ENCODE results near the gene UVSSA. TPM values are rescaled to one million over a fixed set of nuclear protein-coding genes. Genes with fewer than 3 reads are reported as not detected.

The UVSSA gene
- polyA plus RNA-seq, 1 donor from 2014 or later = 13.3 TPM

DNA sequence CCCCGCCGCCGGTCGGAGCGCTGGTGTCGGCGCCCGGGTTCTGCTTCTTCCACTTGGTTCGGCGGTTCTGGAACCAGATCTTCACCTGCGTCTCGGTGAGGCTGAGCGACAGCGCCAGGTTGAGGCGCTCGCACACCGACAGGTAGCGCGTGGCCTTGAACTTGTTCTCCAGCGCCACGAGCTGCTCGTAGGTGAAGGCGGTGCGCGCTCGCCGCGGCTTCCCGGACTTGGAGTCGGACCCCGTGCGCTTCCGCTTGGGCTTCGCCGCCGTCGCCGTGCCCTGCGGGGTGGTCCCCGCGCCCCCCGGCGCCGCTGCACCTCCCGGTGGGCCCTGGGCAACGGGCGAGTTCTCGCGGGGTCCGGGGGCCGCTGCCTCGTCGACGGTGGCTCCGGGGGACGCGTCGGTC is 56.2 kb downstream of the UVSSA start:
- H4K20me1 ChIP-seq (ENCODE audit: insufficient read depth) = no peaks in the 10 kb centered on the region
- TF ChIP-seq RAD21 (conservative IDR thresholded peaks at IDR 0.05) (no peak), POLR2AphosphoS5 (IDR thresholded peaks at IDR 0.05) (no peak), SMC3 (conservative IDR thresholded peaks at IDR 0.05; ENCODE audit: poor library complexity) (no peak), TAF1 (IDR thresholded peaks at IDR 0.05; ENCODE audit: low read depth) (no peak), EZH2 (IDR thresholded peaks at IDR 0.05; ENCODE audit: borderline replicate concordance, insufficient read depth, low read length, poor library complexity, severe bottlenecking) (no peak), MXI1 (conservative IDR thresholded peaks at IDR 0.05; ENCODE audit: poor library complexity, severe bottlenecking) (no peak), EP300 (conservative IDR thresholded peaks at IDR 0.05; ENCODE audit: poor library complexity, severe bottlenecking) (no peak)
- TF ChIP-seq, protein P1, sequence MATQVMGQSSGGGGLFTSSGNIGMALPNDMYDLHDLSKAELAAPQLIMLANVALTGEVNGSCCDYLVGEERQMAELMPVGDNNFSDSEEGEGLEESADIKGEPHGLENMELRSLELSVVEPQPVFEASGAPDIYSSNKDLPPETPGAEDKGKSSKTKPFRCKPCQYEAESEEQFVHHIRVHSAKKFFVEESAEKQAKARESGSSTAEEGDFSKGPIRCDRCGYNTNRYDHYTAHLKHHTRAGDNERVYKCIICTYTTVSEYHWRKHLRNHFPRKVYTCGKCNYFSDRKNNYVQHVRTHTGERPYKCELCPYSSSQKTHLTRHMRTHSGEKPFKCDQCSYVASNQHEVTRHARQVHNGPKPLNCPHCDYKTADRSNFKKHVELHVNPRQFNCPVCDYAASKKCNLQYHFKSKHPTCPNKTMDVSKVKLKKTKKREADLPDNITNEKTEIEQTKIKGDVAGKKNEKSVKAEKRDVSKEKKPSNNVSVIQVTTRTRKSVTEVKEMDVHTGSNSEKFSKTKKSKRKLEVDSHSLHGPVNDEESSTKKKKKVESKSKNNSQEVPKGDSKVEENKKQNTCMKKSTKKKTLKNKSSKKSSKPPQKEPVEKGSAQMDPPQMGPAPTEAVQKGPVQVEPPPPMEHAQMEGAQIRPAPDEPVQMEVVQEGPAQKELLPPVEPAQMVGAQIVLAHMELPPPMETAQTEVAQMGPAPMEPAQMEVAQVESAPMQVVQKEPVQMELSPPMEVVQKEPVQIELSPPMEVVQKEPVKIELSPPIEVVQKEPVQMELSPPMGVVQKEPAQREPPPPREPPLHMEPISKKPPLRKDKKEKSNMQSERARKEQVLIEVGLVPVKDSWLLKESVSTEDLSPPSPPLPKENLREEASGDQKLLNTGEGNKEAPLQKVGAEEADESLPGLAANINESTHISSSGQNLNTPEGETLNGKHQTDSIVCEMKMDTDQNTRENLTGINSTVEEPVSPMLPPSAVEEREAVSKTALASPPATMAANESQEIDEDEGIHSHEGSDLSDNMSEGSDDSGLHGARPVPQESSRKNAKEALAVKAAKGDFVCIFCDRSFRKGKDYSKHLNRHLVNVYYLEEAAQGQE (IDR thresholded peaks at IDR 0.05; ENCODE audit: borderline replicate concordance) = no peak
- TF ChIP-seq, protein P2, sequence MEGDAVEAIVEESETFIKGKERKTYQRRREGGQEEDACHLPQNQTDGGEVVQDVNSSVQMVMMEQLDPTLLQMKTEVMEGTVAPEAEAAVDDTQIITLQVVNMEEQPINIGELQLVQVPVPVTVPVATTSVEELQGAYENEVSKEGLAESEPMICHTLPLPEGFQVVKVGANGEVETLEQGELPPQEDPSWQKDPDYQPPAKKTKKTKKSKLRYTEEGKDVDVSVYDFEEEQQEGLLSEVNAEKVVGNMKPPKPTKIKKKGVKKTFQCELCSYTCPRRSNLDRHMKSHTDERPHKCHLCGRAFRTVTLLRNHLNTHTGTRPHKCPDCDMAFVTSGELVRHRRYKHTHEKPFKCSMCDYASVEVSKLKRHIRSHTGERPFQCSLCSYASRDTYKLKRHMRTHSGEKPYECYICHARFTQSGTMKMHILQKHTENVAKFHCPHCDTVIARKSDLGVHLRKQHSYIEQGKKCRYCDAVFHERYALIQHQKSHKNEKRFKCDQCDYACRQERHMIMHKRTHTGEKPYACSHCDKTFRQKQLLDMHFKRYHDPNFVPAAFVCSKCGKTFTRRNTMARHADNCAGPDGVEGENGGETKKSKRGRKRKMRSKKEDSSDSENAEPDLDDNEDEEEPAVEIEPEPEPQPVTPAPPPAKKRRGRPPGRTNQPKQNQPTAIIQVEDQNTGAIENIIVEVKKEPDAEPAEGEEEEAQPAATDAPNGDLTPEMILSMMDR (IDR thresholded peaks at IDR 0.05; ENCODE audit: poor library complexity, severe bottlenecking) = no peak

DNA sequence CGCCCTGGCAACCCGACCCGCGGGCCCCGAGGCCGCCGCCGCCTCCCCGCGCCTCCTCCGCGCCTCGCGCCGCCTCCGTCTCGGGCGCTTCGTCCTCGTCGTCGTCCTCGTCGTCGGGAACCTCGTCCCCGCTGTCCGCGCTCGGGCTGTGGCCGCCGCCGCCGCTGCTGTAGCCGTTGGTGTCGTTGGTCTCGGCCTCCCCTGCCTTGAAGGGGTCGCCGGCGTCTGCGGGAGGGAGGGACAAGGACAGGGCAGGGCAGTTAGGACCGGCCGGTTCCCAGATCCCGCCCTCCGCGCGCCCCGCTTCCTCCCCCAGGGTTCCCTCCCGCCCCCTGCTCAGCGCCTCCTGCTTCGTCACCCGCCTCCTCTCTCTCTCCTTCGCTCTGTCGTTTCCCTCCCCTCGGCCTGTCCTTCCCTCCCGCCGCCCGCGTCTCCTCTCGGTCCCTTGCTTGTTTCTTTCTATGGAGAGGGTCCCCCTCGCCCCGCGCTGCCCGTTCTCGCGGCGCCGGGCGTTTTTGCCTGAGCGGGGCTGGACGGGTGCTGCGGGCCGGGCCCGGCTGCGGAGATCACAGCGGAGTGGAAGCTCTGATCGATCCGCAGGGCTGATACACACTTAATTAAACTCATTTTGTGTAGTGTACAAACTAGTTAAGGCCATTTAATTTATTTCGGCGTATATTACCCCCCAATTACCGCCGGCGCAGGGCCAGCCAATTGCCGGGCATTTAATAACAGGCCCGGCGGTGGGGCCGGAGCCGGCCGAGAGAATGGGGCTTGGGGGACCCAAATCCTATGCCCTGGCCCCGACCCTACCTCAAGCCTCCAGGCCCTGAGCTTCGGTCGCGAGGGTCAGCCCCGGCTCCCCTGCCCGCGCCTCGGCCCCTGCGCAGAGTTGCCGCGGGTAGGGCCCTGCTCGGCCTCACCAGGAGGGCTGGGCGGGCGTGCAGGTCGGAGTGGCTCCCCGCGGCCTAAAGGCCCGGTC is 56.9 kb downstream of the UVSSA start:
- no peak overlapping the region for H2AFZ ChIP-seq (ENCODE audit: low read depth, low read length)
- no peaks in the 10 kb centered on the region for H3K36me3 ChIP-seq (ENCODE audit: insufficient read depth, low read length)
- no peak overlapping the region for H3K4me2 ChIP-seq (ENCODE audit: low read length)
- no peak overlapping the region for H3K4me3 ChIP-seq (ENCODE audit: low read length)
- no peak for TF ChIP-seq MXI1 (conservative IDR thresholded peaks at IDR 0.05; ENCODE audit: poor library complexity, severe bottlenecking)
- no peak for TF ChIP-seq RAD21 (conservative IDR thresholded peaks at IDR 0.05)
- TF ChIP-seq, protein P2 (IDR thresholded peaks at IDR 0.05; ENCODE audit: poor library complexity, severe bottlenecking) = no peak
- TF ChIP-seq, protein P1 (IDR thresholded peaks at IDR 0.05; ENCODE audit: borderline replicate concordance) = no peak
- no peak for TF ChIP-seq POLR2AphosphoS5 (IDR thresholded peaks at IDR 0.05)
- TF ChIP-seq EZH2 (IDR thresholded peaks at IDR 0.05; ENCODE audit: borderline replicate concordance, insufficient read depth, low read length, poor library complexity, severe bottlenecking) = peak; percentile 86
- no peak for TF ChIP-seq SMC3 (conservative IDR thresholded peaks at IDR 0.05; ENCODE audit: poor library complexity)
- no peak for TF ChIP-seq TAF1 (IDR thresholded peaks at IDR 0.05; ENCODE audit: low read depth)
- H3K27me3 ChIP-seq (ENCODE audit: insufficient read depth, low read depth, low read length) = peaks cover 80% of the 10 kb centered on the region
- peaks cover 17% of the 10 kb centered on the region for H3K9me3 ChIP-seq (ENCODE audit: low read length)
- no peak overlapping the region for H3K27ac ChIP-seq (ENCODE audit: low read length)
- no peaks in the 10 kb centered on the region for H3F3A ChIP-seq (ENCODE audit: insufficient read depth, low read length, poor library complexity, severe bottlenecking)
- no peaks in the 10 kb centered on the region for H3K79me2 ChIP-seq (replicated peaks; ENCODE audit: insufficient read depth, low read length)
- H3K9ac ChIP-seq (ENCODE audit: low read length) = no peak overlapping the region
- H4K20me1 ChIP-seq (ENCODE audit: insufficient read depth) = no peaks in the 10 kb centered on the region
- H3K9me2 ChIP-seq (ENCODE audit: insufficient read depth, low read length) = no peaks in the 10 kb centered on the region

More for the DNA sequence above, 56.2 kb downstream of the UVSSA start:
- Histone ChIP-seq H3K9me3 (ENCODE audit: low read length) (peaks cover 21% of the 10 kb centered on the region), H2AFZ (ENCODE audit: low read depth, low read length) (no peak overlapping the region), H3K27me3 (ENCODE audit: insufficient read depth, low read depth, low read length) (peaks cover 73% of the 10 kb centered on the region), H3K9ac (ENCODE audit: low read length) (no peak overlapping the region), H3F3A (ENCODE audit: insufficient read depth, low read length, poor library complexity, severe bottlenecking) (no peaks in the 10 kb centered on the region), H3K4me3 (ENCODE audit: low read length) (no peak overlapping the region), H3K36me3 (ENCODE audit: insufficient read depth, low read length) (no peaks in the 10 kb centered on the region), H3K9me2 (ENCODE audit: insufficient read depth, low read length) (no peaks in the 10 kb centered on the region), H3K79me2 (replicated peaks; ENCODE audit: insufficient read depth, low read length) (no peaks in the 10 kb centered on the region), H3K27ac (ENCODE audit: low read length) (no peak overlapping the region), H3K4me2 (ENCODE audit: low read length) (no peak overlapping the region)

All from neural cell (in vitro differentiated cells).